Ovary (tissue), 3 donors: ENCODE results near the gene PRKCQ.

Experiments
- POLR2A ChIP-seq: fragments of 450-650 bp; IDR thresholded peaks from one replicate; pipeline ENCODE4 v1.6.1; 2017; ENCODE audit warnings: antibody characterized with exemption, mild to moderate bottlenecking, moderate library complexity
- TF ChIP-seq, protein P1 (sequence below), 3 donors: fragments of 450-650 bp in 2 of 3; fragments of 200-600 bp in 1 of 3; IDR thresholded peaks; one replicate each; pipeline versions ENCODE4 v1.5.1 to v1.8.0; 2016 to 2022; ENCODE audit warnings: antibody characterized with exemption in 3 of 3, mild to moderate bottlenecking in 1 of 3
- donor health status: DM: no; HTN: no; CAD: no.

GRCh38 chr10:6482737-6483357 lies 97.2 kb downstream of the PRKCQ start:
- TF ChIP-seq, protein P1, sequence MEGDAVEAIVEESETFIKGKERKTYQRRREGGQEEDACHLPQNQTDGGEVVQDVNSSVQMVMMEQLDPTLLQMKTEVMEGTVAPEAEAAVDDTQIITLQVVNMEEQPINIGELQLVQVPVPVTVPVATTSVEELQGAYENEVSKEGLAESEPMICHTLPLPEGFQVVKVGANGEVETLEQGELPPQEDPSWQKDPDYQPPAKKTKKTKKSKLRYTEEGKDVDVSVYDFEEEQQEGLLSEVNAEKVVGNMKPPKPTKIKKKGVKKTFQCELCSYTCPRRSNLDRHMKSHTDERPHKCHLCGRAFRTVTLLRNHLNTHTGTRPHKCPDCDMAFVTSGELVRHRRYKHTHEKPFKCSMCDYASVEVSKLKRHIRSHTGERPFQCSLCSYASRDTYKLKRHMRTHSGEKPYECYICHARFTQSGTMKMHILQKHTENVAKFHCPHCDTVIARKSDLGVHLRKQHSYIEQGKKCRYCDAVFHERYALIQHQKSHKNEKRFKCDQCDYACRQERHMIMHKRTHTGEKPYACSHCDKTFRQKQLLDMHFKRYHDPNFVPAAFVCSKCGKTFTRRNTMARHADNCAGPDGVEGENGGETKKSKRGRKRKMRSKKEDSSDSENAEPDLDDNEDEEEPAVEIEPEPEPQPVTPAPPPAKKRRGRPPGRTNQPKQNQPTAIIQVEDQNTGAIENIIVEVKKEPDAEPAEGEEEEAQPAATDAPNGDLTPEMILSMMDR (IDR thresholded peaks at IDR 0.05): no peak
- no peak for TF ChIP-seq POLR2A
